B cell (primary cell): ENCODE measurements around the gene BRD4. TPM values are rescaled to one million over a fixed set of nuclear protein-coding genes. Genes with fewer than 3 reads are reported as not detected.
A peak's percentile ranks its signal among the peaks of the same experiment; 100 is the strongest.

ENCODE experiments used
- ATAC-seq: fragments of 200-7000 bp; cut with Tn5 transposase; one replicate; pipeline ENCODE4 v1.10.0; 2021; ENCODE audit warnings: low read depth, mild to moderate bottlenecking, moderate number of reproducible peaks, moderate library complexity
- CTCF ChIA-PET: fragments of 350-600 bp; sonication (Branson Sonifier 250); formaldehyde crosslinking; loops from one replicate; lab custom pipeline; 2021; ENCODE audit warnings: antibody characterized with exemption, inconsistent platforms; lab: Charles Lee
- POLR2A ChIA-PET: fragments of 350-600 bp; sonication (Branson Sonifier 250); formaldehyde crosslinking; loops from one replicate; lab custom pipeline; 2021; ENCODE audit warnings: antibody characterized with exemption; lab: Charles Lee
- DNase-seq: peaks from one replicate; pipeline ENCODE4 v3.0.0; 2013
- H2AFZ ChIP-seq: 2 replicates; pipeline ENCODE4 v1.6.1; 2012; ENCODE audit warnings: mild to moderate bottlenecking, low read depth, low read length; ENCODE audit not compliant: insufficient read depth, poor library complexity, severe bottlenecking
- H3K27ac ChIP-seq, 2 donors: 1 replicate in 1 of 2; 2 replicates in 1 of 2; pipeline ENCODE4 v1.5.1; 2012 to 2013; ENCODE audit warnings: low read length in 2 of 2, mild to moderate bottlenecking in 2 of 2, moderate library complexity in 1 of 2
- H3K27me3 ChIP-seq, 4 experiments: fragments of 200-600 bp in 1 of 4; sonication (generic) in 1 of 4; replicated peaks in 1 of 4; 1 replicate in 2 of 4; 2 replicates in 2 of 4; pipeline versions ENCODE4 v1.6.1 to v1.7.0; 2013 to 2016; ENCODE audit warnings: low read length in 3 of 4, mild to moderate bottlenecking in 2 of 4, mixed read lengths in 1 of 4, moderate library complexity in 1 of 4; ENCODE audit not compliant: insufficient read depth in 4 of 4, control insufficient read depth in 3 of 4; ENCODE audit errors: control extremely low read depth in 1 of 4
- H3K36me3 ChIP-seq, 2 experiments: replicated peaks in 1 of 2; 1 replicate in 1 of 2; 2 replicates in 1 of 2; pipeline versions ENCODE4 v1.6.1 to v1.7.1; 2013; ENCODE audit warnings: low read length in 1 of 2; ENCODE audit not compliant: insufficient read depth in 2 of 2, control insufficient read depth in 1 of 2; ENCODE audit errors: control extremely low read depth in 1 of 2, extremely low read depth in 1 of 2
- H3K4me1 ChIP-seq, 2 donors: fragments of 200-600 bp in 1 of 2; sonication (generic) in 1 of 2; 1 replicate in 1 of 2; 2 replicates in 1 of 2; pipeline versions ENCODE4 v1.5.1 to v1.6.1; 2013 to 2017; ENCODE audit warnings: low read length in 2 of 2; ENCODE audit not compliant: control insufficient read depth in 2 of 2, insufficient read depth in 2 of 2
- H3K4me2 ChIP-seq: replicated peaks from 2 replicates; pipeline ENCODE3; 2012; ENCODE audit warnings: mild to moderate bottlenecking, low read depth, low read length; ENCODE audit not compliant: poor library complexity, severe bottlenecking
- H3K4me3 ChIP-seq, 5 experiments: fragments of 200-600 bp in 1 of 5; sonication (generic) in 1 of 5; 1 replicate in 3 of 5; 2 replicates in 2 of 5; pipeline versions ENCODE4 v1.5.1 to v1.7.0; 2011 to 2016; ENCODE audit warnings: low read length in 4 of 5, mild to moderate bottlenecking in 4 of 5, low read depth in 2 of 5, control low read depth in 1 of 5, moderate library complexity in 1 of 5; ENCODE audit not compliant: insufficient read depth in 1 of 5; ENCODE audit errors: control extremely low read depth in 1 of 5, extremely low read depth in 1 of 5
- H3K79me2 ChIP-seq: fragments of 200-600 bp; sonication (generic); one replicate; pipeline ENCODE4 v1.6.0; 2016; ENCODE audit warnings: low read length; ENCODE audit not compliant: control insufficient read depth, insufficient read depth
- H3K9ac ChIP-seq: fragments of 200-600 bp; sonication (generic); 2 replicates; pipeline ENCODE4 v1.6.1; 2017; ENCODE audit warnings: mild to moderate bottlenecking, low read length, moderate library complexity
- H3K9me3 ChIP-seq, 3 donors: one replicate each; pipeline versions ENCODE4 v1.6.1 to v1.7.1; 2013; ENCODE audit warnings: low read length in 2 of 3; ENCODE audit not compliant: control insufficient read depth in 2 of 3, insufficient read depth in 1 of 3; ENCODE audit errors: control extremely low read depth in 1 of 3
- H4K20me1 ChIP-seq: 2 replicates; pipeline ENCODE4 v1.6.0; 2012; ENCODE audit warnings: mild to moderate bottlenecking, low read length; ENCODE audit not compliant: insufficient read depth, control insufficient read depth, poor library complexity, severe bottlenecking
- H3K27ac Mint-ChIP-seq: one replicate; pipeline ENCODE4 v1.8.0; 2021; ENCODE audit warnings: mixed read lengths
- H3K27me3 Mint-ChIP-seq: one replicate; pipeline ENCODE4 v1.8.0; 2021; ENCODE audit warnings: mixed read lengths
- H3K4me1 Mint-ChIP-seq: one replicate; pipeline ENCODE4 v1.8.0; 2021; ENCODE audit warnings: mixed read lengths
- H3K4me3 Mint-ChIP-seq: one replicate; pipeline ENCODE4 v1.8.0; 2021; ENCODE audit warnings: mixed read lengths
- H3K9me3 Mint-ChIP-seq: one replicate; pipeline ENCODE4 v1.8.0; 2022; ENCODE audit warnings: mixed read lengths; ENCODE audit not compliant: insufficient read depth
- CTCF ChIP-seq: fragments of 200-600 bp; IDR thresholded peaks from one replicate; pipeline ENCODE4 v1.8.0; 2022; ENCODE audit warnings: antibody characterized with exemption, mild to moderate bottlenecking
- EZH2 ChIP-seq: IDR thresholded peaks from 2 replicates; pipeline ENCODE4 v1.6.1; 2012; ENCODE audit warnings: borderline replicate concordance, low read depth, mild to moderate bottlenecking, moderate library complexity, low read length; ENCODE audit not compliant: insufficient read depth, poor library complexity, severe bottlenecking
- WGBS: methylation state at CpG from one replicate; pipeline ENCODE4 v1.1.5; 2013; ENCODE audit warnings: missing lambda C conversion rate; ENCODE audit not compliant: insufficient coverage; 5-methylcytosine and 5-hydroxymethylcytosine counted together
- intact Hi-C: fragments of 100-400 bp; cut with micrococcal nuclease; formaldehyde crosslinking; loops from one replicate; pipeline ENCODE4 v1.10.0; 2022
- polyA plus RNA-seq: library from polyadenylated mRNA; depleted of rRNA; stranded (reverse); fragments of >200 nt; gene quantifications from 2 replicates; pipeline ENCODE4 v1.2.3, GENCODE V29; 2012
- total RNA-seq, 2 donors: library from RNA; stranded (reverse); fragments of 120-200 nt in 1 of 2; gene quantifications; 1 replicate in 1 of 2; 2 replicates in 1 of 2; pipeline versions ENCODE4 v1.2.3 to v1.2.4, GENCODE V29; 2013 to 2022

BRD4 gene
- total and polyA plus RNA-seq, 2 donors (not counting 1 experiment from before 2014, with no cell fraction given): 30.7 to 209 TPM

- peaks cover 0 to 6% (median 2%) of the 10 kb centered on the region in 4 experiments for H3K27me3 ChIP-seq
- peaks cover 9% of the 10 kb centered on the region for H3K79me2 ChIP-seq
- peaks cover 0 to 4% (median 0%) of the 10 kb centered on the region in 3 donors for H3K9me3 ChIP-seq
- no peak overlapping the region for H3K4me3 ChIP-seq
- intact Hi-C loops: no loop called here
- peaks cover 10% of the 10 kb centered on the region for H3K27me3 Mint-ChIP-seq
- no peak overlapping the region for H3K27ac ChIP-seq
- no peak overlapping the region for H3K9ac ChIP-seq
- POLR2A ChIA-PET: no interaction called here
- ATAC-seq (no peak), DNase-seq (no peak)
- TF ChIP-seq EZH2: no peak
- no peak for TF ChIP-seq CTCF
- H3K4me1 Mint-ChIP-seq: peaks cover 11% of the 10 kb centered on the region
- peaks cover 7 to 12% of the 10 kb centered on the region in 2 donors for H3K4me1 ChIP-seq
- H3K36me3 ChIP-seq: peaks cover 0 to 62% of the 10 kb centered on the region in 2 experiments
- WGBS: 95% methylated on average over 40 of the region's 42 CpGs
- peaks cover 59% of the 10 kb centered on the region for H4K20me1 ChIP-seq
- H2AFZ ChIP-seq: no peak overlapping the region
- peak overlapping the region; percentile 37 for H3K27ac Mint-ChIP-seq
- no peak overlapping the region for H3K4me2 ChIP-seq
- no peak overlapping the region for H3K4me3 Mint-ChIP-seq
- H3K9me3 Mint-ChIP-seq: no peaks in the 10 kb centered on the region
- CTCF ChIA-PET: no interaction called here
Measured at GRCh38 chr19:15237759-15238638, 94.3 kb downstream of the BRD4 start.

GRCh38 chr19:15236886-15237285 lies 95.5 kb downstream of the BRD4 start:
- H3K4me3 ChIP-seq: no peak overlapping the region
- H3K4me1 Mint-ChIP-seq: peaks cover 18% of the 10 kb centered on the region
- TF ChIP-seq CTCF (no peak), EZH2 (no peak)
- ChIA-PET POLR2A (no interaction called here), CTCF (no interaction called here)
- peaks cover 5% of the 10 kb centered on the region for H3K79me2 ChIP-seq
- H4K20me1 ChIP-seq: peaks cover 50% of the 10 kb centered on the region
- ATAC-seq: no peak
- intact Hi-C loops: no loop called here
- WGBS: 96% methylated on average over 4 of the region's 9 CpGs
- no peaks in the 10 kb centered on the region for H3K9me3 Mint-ChIP-seq
- DNase-seq: no peak
- no peak overlapping the region for H3K27ac Mint-ChIP-seq
- H2AFZ ChIP-seq: no peak overlapping the region
- H3K36me3 ChIP-seq: peaks cover 0 to 53% of the 10 kb centered on the region in 2 experiments
- no peak overlapping the region for H3K4me2 ChIP-seq
- no peak overlapping the region for H3K4me3 Mint-ChIP-seq
- peaks cover 16 to 24% of the 10 kb centered on the region in 2 donors for H3K4me1 ChIP-seq
- peaks cover 13% of the 10 kb centered on the region for H3K27me3 Mint-ChIP-seq
- no peak overlapping the region for H3K9ac ChIP-seq
- H3K27ac ChIP-seq: no peak overlapping the region
- H3K27me3 ChIP-seq: peaks cover 0 to 15% (median 5%) of the 10 kb centered on the region in 4 experiments
- H3K9me3 ChIP-seq: peaks cover 0 to 9% (median 0%) of the 10 kb centered on the region in 3 donors
